GM19463 (cell line): ENCODE results near the gene AGRN.

Source experiments
- ATAC-seq: cut with Tn5 transposase; IDR thresholded peaks from one replicate; pipeline ENCODE4 v1.9.1; 2021; ENCODE audit warnings: mild to moderate bottlenecking, moderate library complexity; ENCODE audit not compliant: unreplicated experiment

Gene AGRN

DNA sequence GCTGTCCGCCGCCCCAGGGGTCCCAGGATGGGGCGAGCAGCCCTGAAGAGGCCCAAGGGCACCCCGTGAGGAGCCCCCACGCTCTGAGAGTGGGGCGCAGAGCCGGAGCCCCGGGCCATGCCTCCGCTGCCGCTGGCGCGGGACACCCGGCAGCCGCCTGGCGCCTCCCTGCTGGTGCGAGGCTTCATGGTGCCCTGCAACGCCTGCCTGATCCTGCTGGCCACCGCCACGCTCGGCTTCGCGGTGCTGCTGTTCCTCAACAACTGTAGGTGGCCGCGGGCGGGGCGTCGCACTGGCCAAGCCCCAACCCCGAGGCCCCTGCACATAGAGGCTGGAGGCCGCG, 14.5 kb downstream of the AGRN start:
- no peak for ATAC-seq

DNA sequence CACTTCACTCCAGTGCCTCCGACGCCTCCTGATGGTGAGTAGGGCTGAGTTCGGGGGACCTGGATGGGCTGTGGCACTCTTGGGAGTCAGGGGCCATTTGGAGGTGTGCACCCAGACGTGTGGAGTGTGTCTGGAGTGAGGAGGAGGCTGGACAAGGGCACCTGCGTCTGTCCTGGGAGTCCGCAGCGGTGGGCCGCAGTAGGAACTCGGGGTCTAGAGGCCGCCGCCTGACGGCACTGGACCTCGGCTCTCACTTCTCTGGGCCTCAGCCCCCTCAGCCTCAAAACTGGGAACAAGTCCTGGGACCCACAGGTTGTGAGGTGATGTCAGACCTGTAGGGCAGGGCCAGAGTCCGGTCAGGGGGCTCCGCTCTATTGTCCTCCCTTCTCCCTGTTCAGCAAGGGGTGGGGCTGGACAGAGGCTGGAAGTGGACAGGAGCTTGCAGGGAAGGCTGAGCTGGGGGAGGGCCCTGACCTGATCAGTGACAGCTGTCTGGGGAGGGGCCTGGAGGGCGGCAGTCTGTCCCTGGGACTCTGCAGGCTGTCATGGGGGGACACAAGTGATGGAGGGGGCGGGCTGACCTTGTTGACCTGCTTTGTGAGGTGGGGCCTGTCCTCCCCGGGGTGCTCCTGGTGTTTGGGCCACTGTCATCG, 15.5 kb downstream of the AGRN start:
- ATAC-seq, result no peak

DNA sequence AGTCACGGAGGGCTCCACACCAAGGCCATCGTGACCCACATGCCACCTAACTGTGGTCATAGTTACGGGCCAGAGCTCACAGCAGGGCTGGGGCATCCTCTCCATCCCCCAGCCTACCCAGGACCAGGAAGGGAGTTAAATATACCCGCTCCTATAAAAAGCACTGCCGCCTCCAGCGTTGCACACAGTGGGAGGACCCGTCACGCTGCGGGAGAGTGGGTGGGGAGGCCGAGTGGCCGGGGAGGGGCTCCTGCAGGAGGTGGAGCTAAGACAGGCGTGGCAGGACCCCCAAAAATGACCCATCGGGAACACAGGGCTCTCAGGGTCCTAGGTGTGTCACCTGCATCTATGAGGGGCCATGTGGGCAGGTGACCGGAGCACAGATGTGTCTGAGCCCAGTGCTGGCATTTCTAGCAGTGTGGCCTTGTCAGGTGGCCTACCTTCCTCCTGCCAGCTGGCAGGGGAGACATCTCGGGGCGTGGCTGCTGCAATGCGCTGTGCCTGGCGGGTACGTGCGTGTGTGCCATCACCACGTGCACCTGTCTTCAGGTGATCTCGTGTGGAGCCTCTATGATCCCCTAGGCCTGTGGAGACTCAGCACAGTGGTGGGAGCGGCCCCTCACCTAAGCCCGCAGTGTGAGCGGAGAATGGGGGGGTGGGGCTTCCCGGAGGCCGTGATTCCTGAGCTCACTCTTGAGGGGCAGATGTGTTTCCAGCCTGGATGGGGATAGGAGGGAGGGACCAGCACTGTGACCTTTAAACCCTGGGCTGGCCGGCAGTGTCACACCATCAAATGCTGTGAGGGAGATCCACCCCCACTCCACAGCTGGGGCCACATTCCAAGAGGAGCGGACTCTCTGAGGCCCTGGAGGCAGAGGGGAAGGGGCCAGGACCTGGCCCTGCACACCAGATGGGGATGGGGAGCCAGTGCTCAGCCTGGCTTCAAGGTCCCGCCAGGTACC, 17.7 kb downstream of the AGRN start:
- no peak for ATAC-seq

DNA sequence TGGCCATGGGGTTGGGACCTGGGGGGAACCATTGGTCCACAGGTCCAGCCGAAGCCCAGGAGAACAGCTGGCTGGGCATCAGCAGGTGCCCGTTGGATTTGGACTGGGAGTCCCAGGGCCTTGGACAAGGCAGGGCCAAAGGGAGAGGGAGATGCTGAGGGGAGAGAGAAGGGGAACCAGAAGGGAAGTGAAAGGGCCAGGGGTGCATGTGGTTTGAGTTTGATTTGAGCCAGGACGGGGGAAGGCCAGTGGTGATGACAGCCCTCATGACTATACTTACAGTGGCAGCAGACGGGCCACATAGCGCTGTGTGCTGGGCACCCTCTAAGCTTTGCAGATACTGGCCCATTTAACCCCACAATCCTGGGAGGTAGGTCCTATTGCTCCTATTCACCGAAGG, 18.8 kb downstream of the AGRN start:
- peak; percentile 59 for ATAC-seq

DNA sequence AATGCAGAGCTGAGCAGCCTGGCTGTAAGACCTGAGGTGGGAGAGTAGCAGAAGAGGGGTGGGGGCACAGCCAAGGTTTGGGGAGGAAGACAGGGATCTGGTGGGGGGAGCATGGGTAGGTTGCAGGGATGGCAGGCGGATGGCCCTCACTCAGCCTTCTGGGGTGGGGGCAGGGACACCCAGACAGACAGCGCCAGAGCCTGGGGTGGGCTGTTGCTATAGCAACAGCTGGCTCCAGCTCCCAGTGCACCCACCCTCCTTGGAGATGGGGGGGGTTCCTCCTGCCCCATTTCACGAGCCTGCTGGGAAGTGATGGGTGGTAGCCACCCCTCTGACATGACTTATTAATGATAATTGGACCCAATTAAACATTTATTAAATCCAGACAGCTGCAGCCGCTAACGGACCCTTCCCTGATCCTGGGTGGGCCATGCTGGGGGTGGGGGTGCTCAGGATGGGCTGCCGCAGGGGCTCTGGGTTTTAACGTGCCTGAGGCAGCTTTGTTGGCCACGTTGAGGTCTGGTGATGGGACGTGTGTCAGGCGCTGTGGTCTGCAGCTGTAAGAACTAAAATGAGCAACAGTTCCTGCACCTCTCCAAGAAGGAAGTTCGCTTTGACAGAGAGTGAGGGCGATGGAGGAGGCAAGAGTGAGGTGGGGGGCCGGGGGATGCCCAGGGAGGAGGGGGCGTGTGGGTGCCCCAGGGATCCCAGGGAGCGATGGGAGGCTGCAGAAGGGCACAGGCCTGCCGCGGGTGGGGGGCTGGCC, 19.4 kb downstream of the AGRN start:
- no peak for ATAC-seq

DNA sequence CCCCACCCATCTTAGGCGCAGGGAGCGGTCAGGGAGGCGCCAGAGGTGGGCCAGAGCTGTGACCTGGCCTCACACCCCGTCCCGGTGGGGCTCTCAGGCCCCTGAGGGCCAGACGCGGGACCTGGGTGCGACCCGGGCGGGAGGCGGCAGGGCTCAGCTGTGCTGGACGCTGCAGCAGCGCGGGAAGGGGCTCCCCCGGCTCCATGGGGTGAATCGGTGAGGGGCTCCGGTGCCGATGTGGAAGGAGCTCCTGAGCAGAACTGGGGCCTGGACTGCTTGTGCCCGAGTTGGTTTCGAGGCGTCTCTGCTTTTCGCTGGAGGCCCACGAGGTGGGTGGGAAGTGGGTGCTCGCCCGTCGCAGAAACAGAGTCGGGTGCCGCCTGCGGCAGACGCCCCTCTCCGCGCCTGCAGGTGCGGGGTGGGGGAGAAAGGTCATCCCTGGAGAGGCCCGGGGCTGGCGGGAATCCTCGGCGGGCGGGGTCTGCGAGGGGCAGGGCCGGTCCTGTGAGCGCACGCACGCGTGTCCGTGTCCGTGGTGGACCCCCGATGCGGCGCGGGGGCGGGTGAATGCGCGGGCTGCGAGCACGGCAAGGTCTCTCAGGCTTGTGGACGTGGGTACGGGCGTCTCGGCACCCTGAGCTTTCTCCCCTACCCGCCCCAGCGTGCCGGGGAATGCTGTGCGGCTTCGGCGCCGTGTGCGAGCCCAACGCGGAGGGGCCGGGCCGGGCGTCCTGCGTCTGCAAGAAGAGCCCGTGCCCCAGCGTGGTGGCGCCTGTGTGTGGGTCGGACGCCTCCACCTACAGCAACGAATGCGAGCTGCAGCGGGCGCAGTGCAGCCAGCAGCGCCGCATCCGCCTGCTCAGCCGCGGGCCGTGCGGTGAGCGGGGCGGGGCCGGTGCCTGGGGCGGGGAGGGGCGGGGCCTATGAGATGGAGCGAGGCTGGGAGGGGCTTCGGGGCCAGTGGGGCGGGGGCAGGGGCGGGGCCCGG, 20.4 kb downstream of the AGRN start:
- ATAC-seq, result peak; percentile 50

DNA sequence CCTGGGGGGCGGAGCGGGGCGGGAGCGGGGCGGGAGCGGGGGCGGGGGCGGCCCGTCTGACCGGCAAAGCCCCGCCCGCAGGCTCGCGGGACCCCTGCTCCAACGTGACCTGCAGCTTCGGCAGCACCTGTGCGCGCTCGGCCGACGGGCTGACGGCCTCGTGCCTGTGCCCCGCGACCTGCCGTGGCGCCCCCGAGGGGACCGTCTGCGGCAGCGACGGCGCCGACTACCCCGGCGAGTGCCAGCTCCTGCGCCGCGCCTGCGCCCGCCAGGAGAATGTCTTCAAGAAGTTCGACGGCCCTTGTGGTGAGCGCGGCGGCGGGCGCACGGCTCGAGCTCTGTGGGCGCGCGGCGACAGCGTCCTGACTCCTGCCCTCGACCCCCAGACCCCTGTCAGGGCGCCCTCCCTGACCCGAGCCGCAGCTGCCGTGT, 21.2 kb downstream of the AGRN start:
- ATAC-seq, result no peak

DNA sequence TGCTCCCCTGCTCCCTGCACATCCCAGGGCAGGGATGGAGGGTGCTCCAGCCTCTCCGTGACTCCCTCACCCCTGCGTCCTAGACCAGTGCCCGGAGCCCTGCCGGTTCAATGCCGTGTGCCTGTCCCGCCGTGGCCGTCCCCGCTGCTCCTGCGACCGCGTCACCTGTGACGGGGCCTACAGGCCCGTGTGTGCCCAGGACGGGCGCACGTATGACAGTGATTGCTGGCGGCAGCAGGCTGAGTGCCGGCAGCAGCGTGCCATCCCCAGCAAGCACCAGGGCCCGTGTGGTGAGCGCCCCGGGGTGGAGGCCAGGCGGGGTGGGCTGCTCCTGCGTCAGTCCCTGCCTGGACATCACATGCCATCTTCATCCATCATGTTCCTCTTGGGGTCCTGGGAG, 22.0 kb downstream of the AGRN start:
- ATAC-seq, result no peak

DNA sequence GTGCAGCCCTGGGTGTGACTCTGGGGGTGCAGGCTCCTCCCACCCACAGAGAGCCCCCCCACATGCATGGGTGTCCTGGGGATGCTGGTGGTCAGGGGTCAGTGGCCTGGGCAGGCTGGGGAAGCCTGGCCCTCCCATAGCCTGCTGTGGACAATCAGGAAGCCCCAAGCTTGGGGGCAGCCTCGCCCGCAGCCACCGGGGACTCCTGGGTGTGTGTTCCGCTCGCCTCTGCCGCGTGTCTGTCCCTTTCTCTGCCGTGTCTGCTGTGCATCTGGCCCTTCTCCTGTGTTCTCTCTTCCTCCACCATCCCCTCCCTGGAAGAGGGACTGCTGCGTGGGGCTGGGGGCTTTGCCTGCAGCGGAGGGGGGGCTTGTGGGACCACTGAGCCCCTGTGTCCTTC, 22.9 kb downstream of the AGRN start:
- no peak for ATAC-seq

DNA sequence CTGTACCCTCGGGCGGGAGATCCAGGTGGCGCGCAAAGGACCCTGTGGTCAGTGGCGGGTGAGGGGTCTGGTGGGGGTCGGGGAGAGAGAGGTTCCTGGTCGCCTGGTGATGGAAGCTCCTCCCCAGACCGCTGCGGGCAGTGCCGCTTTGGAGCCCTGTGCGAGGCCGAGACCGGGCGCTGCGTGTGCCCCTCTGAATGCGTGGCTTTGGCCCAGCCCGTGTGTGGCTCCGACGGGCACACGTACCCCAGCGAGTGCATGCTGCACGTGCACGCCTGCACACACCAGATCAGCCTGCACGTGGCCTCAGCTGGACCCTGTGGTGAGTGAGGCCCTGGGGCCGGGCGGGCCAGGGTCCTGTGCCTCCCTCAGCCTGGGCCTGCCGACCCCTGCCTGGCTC, 23.5 kb downstream of the AGRN start:
- no peak for ATAC-seq

DNA sequence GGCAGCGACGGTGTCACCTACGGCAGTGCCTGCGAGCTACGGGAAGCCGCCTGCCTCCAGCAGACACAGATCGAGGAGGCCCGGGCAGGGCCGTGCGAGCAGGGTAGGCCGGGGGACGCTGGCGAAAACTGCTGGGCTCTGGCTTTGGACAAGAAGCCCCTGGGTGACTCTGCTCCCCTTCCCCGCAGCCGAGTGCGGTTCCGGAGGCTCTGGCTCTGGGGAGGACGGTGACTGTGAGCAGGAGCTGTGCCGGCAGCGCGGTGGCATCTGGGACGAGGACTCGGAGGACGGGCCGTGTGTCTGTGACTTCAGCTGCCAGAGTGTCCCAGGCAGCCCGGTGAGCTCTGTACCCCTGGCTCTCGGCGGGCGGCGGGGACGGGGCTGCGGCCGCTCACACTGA, 24.0 kb downstream of the AGRN start:
- no peak for ATAC-seq

DNA sequence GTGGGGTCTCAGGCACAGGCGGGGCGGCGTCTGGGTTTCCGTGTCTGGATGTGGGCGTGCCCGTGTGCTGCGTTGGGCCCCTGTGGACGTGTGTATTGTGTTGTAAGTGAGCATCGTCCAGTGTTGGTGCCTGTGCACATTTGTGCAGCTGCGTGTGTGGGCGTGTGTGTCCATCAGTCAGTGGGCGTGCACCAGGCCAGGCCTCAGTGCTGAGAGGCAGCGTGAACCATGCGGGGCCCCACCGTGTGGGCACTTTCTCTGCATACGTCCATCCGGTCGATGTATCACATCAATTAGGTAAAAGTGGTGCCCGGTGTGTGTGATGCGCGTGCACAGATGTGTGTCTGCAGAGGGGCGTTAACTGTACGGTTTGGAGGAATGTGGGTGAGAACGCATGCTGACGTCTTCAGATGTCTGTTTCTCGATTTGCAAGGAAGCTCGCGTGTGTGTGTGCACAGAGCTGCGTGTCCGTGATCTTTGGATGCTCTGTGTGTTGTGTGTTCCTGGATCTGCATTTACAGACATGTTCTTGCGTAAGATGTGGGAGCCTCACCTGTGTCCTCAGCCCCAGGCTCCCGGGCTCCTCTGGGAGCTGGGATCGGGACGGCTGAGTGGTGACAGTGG, 24.6 kb downstream of the AGRN start:
- ATAC-seq, result no peak

DNA sequence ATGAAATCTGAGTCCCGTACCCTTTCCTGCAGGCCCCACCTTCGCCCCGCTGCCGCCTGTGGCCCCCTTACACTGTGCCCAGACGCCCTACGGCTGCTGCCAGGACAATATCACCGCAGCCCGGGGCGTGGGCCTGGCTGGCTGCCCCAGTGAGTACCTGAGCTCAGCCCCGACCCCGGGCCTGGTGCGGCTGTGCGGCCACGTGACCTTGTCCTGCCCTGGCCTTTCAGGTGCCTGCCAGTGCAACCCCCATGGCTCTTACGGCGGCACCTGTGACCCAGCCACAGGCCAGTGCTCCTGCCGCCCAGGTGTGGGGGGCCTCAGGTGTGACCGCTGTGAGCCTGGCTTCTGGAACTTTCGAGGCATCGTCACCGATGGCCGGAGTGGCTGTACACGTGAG, 25.2 kb downstream of the AGRN start:
- ATAC-seq, result no peak

DNA sequence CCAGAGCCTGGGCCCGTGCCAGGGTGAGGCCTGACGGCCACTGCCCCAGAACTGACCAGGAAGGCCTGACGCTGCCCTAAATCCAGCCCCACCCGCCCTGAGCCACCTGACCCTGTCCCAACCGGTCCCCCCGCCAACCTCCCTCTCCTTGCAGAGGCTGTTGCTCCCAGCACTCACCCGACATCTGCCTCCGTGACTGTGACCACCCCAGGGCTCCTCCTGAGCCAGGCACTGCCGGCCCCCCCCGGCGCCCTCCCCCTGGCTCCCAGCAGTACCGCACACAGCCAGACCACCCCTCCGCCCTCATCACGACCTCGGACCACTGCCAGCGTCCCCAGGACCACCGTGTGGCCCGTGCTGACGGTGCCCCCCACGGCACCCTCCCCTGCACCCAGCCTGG, 26.3 kb downstream of the AGRN start:
- no peak for ATAC-seq

DNA sequence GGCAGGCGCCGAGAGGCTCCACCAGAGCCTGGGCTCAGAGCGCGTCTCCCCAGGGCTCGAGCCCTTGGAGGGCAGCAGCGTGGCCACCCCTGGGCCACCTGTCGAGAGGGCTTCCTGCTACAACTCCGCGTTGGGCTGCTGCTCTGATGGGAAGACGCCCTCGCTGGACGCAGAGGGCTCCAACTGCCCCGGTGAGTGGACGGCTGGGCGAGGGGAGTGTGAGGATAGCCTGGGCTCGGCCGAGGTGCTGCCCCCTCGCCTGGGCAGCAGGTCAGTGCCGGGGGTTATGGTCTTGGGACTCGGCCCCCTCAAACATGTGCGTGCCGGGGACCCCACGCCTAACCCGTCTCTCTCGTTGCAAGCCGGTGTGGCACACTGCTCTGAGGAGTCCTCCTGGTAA, 26.8 kb downstream of the AGRN start:
- ATAC-seq, result no peak

DNA sequence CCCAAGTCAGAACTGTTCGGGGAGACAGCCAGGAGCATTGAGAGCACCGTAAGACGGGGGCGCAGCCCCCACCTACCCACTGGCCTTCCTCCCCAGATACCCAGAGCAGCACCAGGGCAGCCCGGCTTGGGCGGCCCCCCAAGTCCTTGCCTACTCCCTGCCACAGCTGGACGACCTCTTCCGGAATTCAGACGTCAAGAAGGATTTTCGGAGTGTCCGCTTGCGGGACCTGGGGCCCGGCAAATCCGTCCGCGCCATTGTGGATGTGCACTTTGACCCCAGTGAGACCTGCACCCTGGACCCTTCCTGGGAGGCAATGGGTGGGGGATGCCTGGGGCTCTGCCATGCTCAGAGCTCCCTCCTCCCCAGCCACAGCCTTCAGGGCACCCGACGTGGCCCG, 27.5 kb downstream of the AGRN start:
- no peak for ATAC-seq

DNA sequence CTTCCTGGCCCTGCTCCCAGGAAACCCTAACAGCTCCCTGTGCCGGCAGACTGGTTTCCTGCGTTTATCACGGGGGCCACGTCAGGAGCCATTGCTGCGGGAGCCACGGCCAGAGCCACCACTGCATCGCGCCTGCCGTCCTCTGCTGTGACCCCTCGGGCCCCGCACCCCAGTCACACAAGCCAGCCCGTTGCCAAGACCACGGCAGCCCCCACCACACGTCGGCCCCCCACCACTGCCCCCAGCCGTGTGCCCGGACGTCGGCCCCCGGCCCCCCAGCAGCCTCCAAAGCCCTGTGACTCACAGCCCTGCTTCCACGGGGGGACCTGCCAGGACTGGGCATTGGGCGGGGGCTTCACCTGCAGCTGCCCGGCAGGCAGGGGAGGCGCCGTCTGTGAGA, 28.0 kb downstream of the AGRN start:
- ATAC-seq, result no peak

DNA sequence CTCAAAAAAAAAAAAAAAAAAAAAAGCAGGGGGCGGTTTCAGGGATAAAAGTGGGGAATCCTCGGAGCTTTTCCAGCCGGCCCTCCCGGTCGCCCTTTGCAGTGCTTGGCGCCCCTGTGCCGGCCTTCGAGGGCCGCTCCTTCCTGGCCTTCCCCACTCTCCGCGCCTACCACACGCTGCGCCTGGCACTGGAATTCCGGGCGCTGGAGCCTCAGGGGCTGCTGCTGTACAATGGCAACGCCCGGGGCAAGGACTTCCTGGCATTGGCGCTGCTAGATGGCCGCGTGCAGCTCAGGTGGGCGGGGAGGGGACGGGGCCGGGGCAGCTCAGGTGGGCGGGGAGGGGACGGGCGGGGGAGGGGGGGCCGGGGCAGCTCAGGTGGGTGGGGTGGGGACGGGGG, 28.8 kb downstream of the AGRN start:
- ATAC-seq, result no peak

DNA sequence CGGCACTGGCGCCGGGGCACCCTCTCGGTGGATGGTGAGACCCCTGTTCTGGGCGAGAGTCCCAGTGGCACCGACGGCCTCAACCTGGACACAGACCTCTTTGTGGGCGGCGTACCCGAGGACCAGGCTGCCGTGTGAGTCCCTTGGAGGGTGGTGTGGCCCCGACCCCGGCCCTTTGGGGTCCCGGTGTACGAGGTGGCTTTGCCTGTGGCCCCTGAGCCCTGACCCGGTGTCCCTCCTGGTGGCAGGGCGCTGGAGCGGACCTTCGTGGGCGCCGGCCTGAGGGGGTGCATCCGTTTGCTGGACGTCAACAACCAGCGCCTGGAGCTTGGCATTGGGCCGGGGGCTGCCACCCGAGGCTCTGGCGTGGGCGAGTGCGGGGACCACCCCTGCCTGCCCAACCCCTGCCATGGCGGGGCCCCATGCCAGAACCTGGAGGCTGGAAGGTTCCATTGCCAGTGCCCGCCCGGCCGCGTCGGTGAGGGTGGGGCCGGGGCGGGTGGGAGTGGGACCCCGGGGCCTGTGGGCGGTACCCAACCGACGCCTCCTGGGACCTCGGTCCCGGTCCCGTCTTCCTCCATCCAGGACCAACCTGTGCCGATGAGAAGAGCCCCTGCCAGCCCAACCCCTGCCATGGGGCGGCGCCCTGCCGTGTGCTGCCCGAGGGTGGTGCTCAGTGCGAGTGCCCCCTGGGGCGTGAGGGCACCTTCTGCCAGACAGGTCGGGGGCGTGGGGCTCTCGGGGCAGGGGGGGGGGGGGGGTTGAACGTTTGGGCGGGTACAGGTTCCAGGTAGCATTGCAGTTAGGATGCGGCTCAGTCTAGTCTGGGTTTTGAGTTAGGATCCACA, 29.6 kb downstream of the AGRN start:
- ATAC-seq, result no peak
